Naive thymus-derived CD4-positive, alpha-beta T cell (primary cell): ENCODE measurements around the gene LOX. TPM values are rescaled to one million over a fixed set of nuclear protein-coding genes. Genes with fewer than 3 reads are reported as not detected.

ENCODE experiments used
- ATAC-seq: fragments of 150-1000 bp; cut with Tn5 transposase; 2 replicates; pipeline ENCODE4 v1.10.0; 2021; ENCODE audit warnings: mild to moderate bottlenecking, moderate library complexity
- CTCF ChIA-PET: fragments of 350-600 bp; sonication (Branson Sonifier 250); formaldehyde crosslinking; loops from one replicate; lab custom pipeline; 2021; ENCODE audit warnings: antibody characterized with exemption; lab: Charles Lee
- POLR2A ChIA-PET: fragments of 350-600 bp; sonication (Branson Sonifier 250); formaldehyde crosslinking; loops from one replicate; lab custom pipeline; 2021; ENCODE audit warnings: antibody characterized with exemption, inconsistent platforms; lab: Charles Lee
- DNase-seq, 9 donors: peaks; one replicate each; pipeline versions ENCODE4 v3.0.0 to v3.0.0-alpha.2; 2020 to 2022; ENCODE audit warnings: mixed read lengths in 1 of 9
- H3K27ac ChIP-seq: one replicate; pipeline ENCODE4 v1.7.0; 2013; ENCODE audit warnings: mild to moderate bottlenecking, low read depth, low read length, moderate library complexity
- H3K27me3 ChIP-seq, 2 donors: one replicate each; pipeline ENCODE4 v1.7.0; 2013; ENCODE audit warnings: low read length in 2 of 2, mild to moderate bottlenecking in 2 of 2, moderate library complexity in 2 of 2; ENCODE audit not compliant: control insufficient read depth in 2 of 2, insufficient read depth in 2 of 2
- H3K36me3 ChIP-seq, 3 experiments: 1 replicate in 2 of 3; 2 replicates in 1 of 3; pipeline ENCODE4 v1.7.0; 2013; ENCODE audit warnings: low read length in 3 of 3, mild to moderate bottlenecking in 3 of 3, moderate library complexity in 1 of 3; ENCODE audit not compliant: insufficient read depth in 3 of 3, control insufficient read depth in 2 of 3
- H3K4me1 ChIP-seq, 2 donors: one replicate each; pipeline ENCODE4 v1.7.0; 2013; ENCODE audit warnings: low read length in 2 of 2, mild to moderate bottlenecking in 2 of 2, moderate library complexity in 1 of 2; ENCODE audit not compliant: control insufficient read depth in 2 of 2, insufficient read depth in 2 of 2
- H3K4me3 ChIP-seq: 2 replicates; pipeline ENCODE4 v1.7.0; 2013; ENCODE audit warnings: mild to moderate bottlenecking, low read length
- H3K9me3 ChIP-seq, 3 experiments: 1 replicate in 2 of 3; 2 replicates in 1 of 3; pipeline ENCODE4 v1.7.0; 2013; ENCODE audit warnings: low read length in 3 of 3; ENCODE audit not compliant: control insufficient read depth in 2 of 3
- H3K27ac Mint-ChIP-seq, 9 donors: one replicate each; pipeline ENCODE4 v1.8.0; 2020 to 2022; ENCODE audit warnings: mixed read lengths in 9 of 9, mild to moderate bottlenecking in 8 of 9, moderate library complexity in 5 of 9, inconsistent platforms in 2 of 9
- H3K27me3 Mint-ChIP-seq, 5 donors: one replicate each; pipeline ENCODE4 v1.8.0; 2021 to 2022; ENCODE audit warnings: mixed read lengths in 5 of 5, mild to moderate bottlenecking in 1 of 5
- H3K36me3 Mint-ChIP-seq, 5 donors: one replicate each; pipeline ENCODE4 v1.8.0; 2020 to 2022; ENCODE audit warnings: mixed read lengths in 5 of 5, mild to moderate bottlenecking in 3 of 5, inconsistent platforms in 1 of 5
- H3K4me1 Mint-ChIP-seq, 7 donors: one replicate each; pipeline ENCODE4 v1.8.0; 2020 to 2022; ENCODE audit warnings: mixed read lengths in 7 of 7, mild to moderate bottlenecking in 3 of 7, inconsistent platforms in 1 of 7
- H3K4me3 Mint-ChIP-seq, 10 donors: one replicate each; pipeline ENCODE4 v1.8.0; 2020 to 2022; ENCODE audit warnings: mild to moderate bottlenecking in 10 of 10, mixed read lengths in 10 of 10, moderate library complexity in 6 of 10, inconsistent platforms in 2 of 10
- H3K9me3 Mint-ChIP-seq, 11 donors: one replicate each; pipeline ENCODE4 v1.8.0; 2020 to 2022; ENCODE audit warnings: mixed read lengths in 11 of 11, mild to moderate bottlenecking in 4 of 11, inconsistent platforms in 1 of 11, moderate library complexity in 1 of 11
- intact Hi-C, 2 donors: fragments of 100-400 bp; cut with micrococcal nuclease; formaldehyde crosslinking; loops; one replicate each; pipeline ENCODE4 v1.15.1; 2023
- polyA plus RNA-seq, 2 donors: library from polyadenylated mRNA; unstranded; fragments of 300-500 nt; fragmentation: Illumina TruSeq; gene quantifications; one replicate each; pipeline ENCODE4 v1.2.3, GENCODE V29; 2021
- total RNA-seq, 6 experiments: library from RNA in 5 of 6; stranded (reverse) in 5 of 6; gene quantifications; 1 replicate in 5 of 6; 2 replicates in 1 of 6; pipeline ENCODE4 v1.2.3 and lab custom pipeline; 2021 to 2026

The LOX gene
- total and polyA plus RNA-seq, 7 experiments from 2014 or later: 0.18 TPM; not detected in 6

DNA sequence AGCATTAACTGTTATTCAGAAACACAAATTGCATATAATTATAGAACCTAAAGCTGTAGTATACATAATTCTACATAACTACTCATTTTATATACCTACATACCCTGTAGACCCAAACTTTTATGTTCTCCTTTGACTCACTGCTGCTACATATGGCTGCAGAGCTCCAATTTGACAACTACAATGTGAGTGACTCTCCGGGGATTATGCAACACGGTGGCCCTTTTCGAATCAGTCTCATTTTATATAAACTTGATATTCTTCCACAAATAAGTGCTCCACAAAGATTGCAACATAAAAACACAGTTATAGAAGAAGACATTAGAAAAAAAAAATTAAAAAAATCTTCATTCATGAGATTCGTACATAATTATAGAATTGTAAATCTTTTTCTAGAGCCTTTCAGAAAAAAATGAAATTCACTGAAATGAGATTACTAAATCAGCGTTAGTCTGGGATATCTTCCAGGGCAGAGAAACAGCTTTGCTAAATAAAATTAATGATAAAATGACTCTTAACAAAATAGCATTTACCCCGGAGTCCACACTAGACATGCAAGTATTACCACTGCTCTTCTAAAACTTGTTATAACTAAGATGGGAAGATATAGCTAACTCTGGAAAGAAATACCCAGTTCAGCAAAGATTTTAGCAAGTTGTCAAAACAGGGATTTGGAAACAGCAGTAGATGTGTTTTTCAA, 63.7 kb downstream of the LOX start:
- H3K36me3 Mint-ChIP-seq: peaks cover 0 to 32% (median 8%) of the 10 kb centered on the region in 5 donors
- POLR2A ChIA-PET: no interaction called here
- no peak for ATAC-seq

More for the DNA sequence above, 63.7 kb downstream of the LOX start:
- Histone ChIP-seq H3K27ac (no peak overlapping the region), H3K4me3 (no peak overlapping the region), H3K4me1 (no peaks in the 10 kb centered on the region), H3K9me3 (no peaks in the 10 kb centered on the region), H3K27me3 (no peaks in the 10 kb centered on the region), H3K36me3 (no peaks in the 10 kb centered on the region)
- H3K27me3 Mint-ChIP-seq: no peaks in the 10 kb centered on the region
- no peak for DNase-seq
- CTCF ChIA-PET: interaction anchor here (0.7 kb wide), 1 partner anchor 37 kb away, joined by 3 read pairs; no protein-coding TSS in a partner anchor
- H3K4me3 Mint-ChIP-seq: no peak overlapping the region
- peaks cover 4 to 21% (median 13%) of the 10 kb centered on the region in 7 donors for H3K4me1 Mint-ChIP-seq
- no peak overlapping the region for H3K27ac Mint-ChIP-seq
- no peaks in the 10 kb centered on the region for H3K9me3 Mint-ChIP-seq
- intact Hi-C loops: no loop called here

Other genes starting within 250 kb of the LOX start
- not detected for gene FTMT, start 226.4 kb downstream of the LOX start, total RNA-seq
- not detected for gene FTMT, start 226.4 kb downstream of the LOX start, polyA plus RNA-seq
- gene SRFBP1, start 116.3 kb downstream of the LOX start, total RNA-seq: 10 to 100 TPM in 3 of 5 experiments, 1 to 10 TPM in 2; 7.5 to 14.5 (median 11.8) TPM
- gene SRFBP1, start 116.3 kb downstream of the LOX start, polyA plus RNA-seq: 10 to 100 TPM; 11.8 to 13.3 TPM
- gene ZNF474, start 51.3 kb upstream of the LOX start, total RNA-seq: under 1 TPM in 2 of 5 experiments, not detected in 3; 0.24 TPM
- gene ZNF474, start 51.3 kb upstream of the LOX start, polyA plus RNA-seq: under 1 TPM in 1 of 2 donors, not detected in 1; 0.24 TPM
- under 1 TPM in 1 of 5 experiments, not detected in 4; 0.17 TPM for gene SNCAIP, start 234.0 kb upstream of the LOX start, total RNA-seq
- gene SNCAIP, start 234.0 kb upstream of the LOX start, polyA plus RNA-seq: not detected